GM21737 (cell line): ENCODE measurements around the gene ZDHHC18.

Source experiments
- ATAC-seq: cut with Tn5 transposase; IDR thresholded peaks from one replicate; pipeline ENCODE4 v1.9.1; 2021; ENCODE audit warnings: mild to moderate bottlenecking, moderate library complexity; ENCODE audit not compliant: unreplicated experiment

Gene ZDHHC18

GRCh38 chr1:26894263-26894662, 67.8 kb downstream of the ZDHHC18 start:
- no peak for ATAC-seq

GRCh38 chr1:26897351-26897750, 70.9 kb downstream of the ZDHHC18 start:
- no peak for ATAC-seq

GRCh38 chr1:26900001-26900814, 73.7 kb downstream of the ZDHHC18 start, which contains the start of gene GPATCH3:
Gene GPATCH3 (minus strand): TSS chr1:26900467. CDS start chr1:26900442, 25 bp downstream.
- ATAC-seq, result peak; percentile 86

- no peak for ATAC-seq
These were observed 74.5 kb downstream of the ZDHHC18 start for GRCh38 chr1:26900815-26901511.
